K562 (cell line): Measurements from ENCODE around the gene TRAIP. TPM values are rescaled to one million over a fixed set of nuclear protein-coding genes. Genes with fewer than 3 reads are reported as not detected.

ENCODE experiments used
- ATAC-seq: fragments of 200-7000 bp; cut with Tn5 transposase; 3 replicates; pipeline ENCODE4 v1.9.1; 2020; ENCODE audit warnings: moderate library complexity
- BruUV-seq: library from RNA; stranded (reverse); fragments of 400-500 nt; replicated peaks from 2 replicates; lab custom pipeline; 2021; lab: Mats Ljungman, UMichigan
- CTCF ChIA-PET: fragments of 300-600 bp; formaldehyde crosslinking; extraction: SDS; loops from one replicate; lab custom pipeline; 2021; ENCODE audit warnings: low intra/inter-chr PET ratio; lab: Yijun Ruan, JAX
- POLR2A ChIA-PET: fragments of 300-600, 350-650 bp; sonication (Branson Sonifier 250); formaldehyde crosslinking; extraction: SDS; loops from one replicate; lab custom pipeline; 2021; ENCODE audit warnings: antibody characterized with exemption, inconsistent platforms; lab: Yijun Ruan, JAX
- DNase-seq, 4 experiments: peaks; one replicate each; pipeline versions ENCODE4 v3.0.0 to v3.0.0-alpha.2; 2011 to 2018; ENCODE audit warnings: low spot score in 3 of 4, mixed read lengths in 3 of 4; ENCODE audit errors: extremely low read depth in 1 of 4
- FAIRE-seq: peaks from 2 replicates; lab custom pipeline; 2011; peaks lifted over from hg19 to GRCh38; lab: Jason Lieb, UNC
- H2AFZ ChIP-seq: 2 replicates; pipeline ENCODE4 v1.6.0; 2011; ENCODE audit warnings: low read depth, low read length, control low read depth, inconsistent platforms
- H3K27ac ChIP-seq: fragments of 200-600 bp; 3 replicates; pipeline ENCODE4 v1.8.0; 2011; ENCODE audit warnings: low read depth, mild to moderate bottlenecking, control low read depth, inconsistent platforms, low read length, moderate library complexity, mixed read lengths; ENCODE audit errors: extremely low read depth
- H3K27me3 ChIP-seq, 2 experiments: fragments of 300-600 bp in 1 of 2; 2 replicates in 1 of 2; 3 replicates in 1 of 2; pipeline versions ENCODE4 v1.6.0 to v1.8.0; 2011; ENCODE audit warnings: inconsistent platforms in 2 of 2, low read length in 2 of 2, mild to moderate bottlenecking in 1 of 2, mixed read lengths in 1 of 2, moderate library complexity in 1 of 2; ENCODE audit not compliant: control insufficient read depth in 2 of 2, insufficient read depth in 2 of 2
- H3K36me3 ChIP-seq: fragments of 300-600 bp; 3 replicates; pipeline ENCODE4 v1.8.0; 2011; ENCODE audit warnings: mild to moderate bottlenecking, low read length, inconsistent platforms; ENCODE audit not compliant: control insufficient read depth, insufficient read depth
- H3K4me1 ChIP-seq, 2 experiments: fragments of 200-600 bp in 1 of 2; replicated peaks in 1 of 2; 2 replicates in 1 of 2; 3 replicates in 1 of 2; pipeline versions ENCODE4 v1.5.1 to v1.8.0; 2011; ENCODE audit warnings: inconsistent platforms in 2 of 2, low read length in 2 of 2, mild to moderate bottlenecking in 1 of 2, mixed read lengths in 1 of 2, moderate library complexity in 1 of 2; ENCODE audit not compliant: control insufficient read depth in 2 of 2, insufficient read depth in 2 of 2
- H3K4me2 ChIP-seq: 2 replicates; pipeline ENCODE4 v1.6.1; 2011; ENCODE audit warnings: low read length, control low read depth, inconsistent platforms, mixed read lengths; ENCODE audit not compliant: insufficient read depth
- H3K4me3 ChIP-seq: fragments of 200-600 bp; sonication (generic), shearing (Covaris generic); 2 replicates; pipeline ENCODE4 v1.5.1; 2016; ENCODE audit warnings: control low read depth, inconsistent platforms
- H3K79me2 ChIP-seq: fragments of 200-600 bp; 3 replicates; pipeline ENCODE4 v1.8.0; 2011; ENCODE audit warnings: low read length, inconsistent platforms; ENCODE audit not compliant: control insufficient read depth, insufficient read depth
- H3K9ac ChIP-seq, 2 experiments: 2 replicates each; pipeline versions ENCODE4 v1.6.0 to v1.6.1; 2011; ENCODE audit warnings: low read depth in 2 of 2, low read length in 2 of 2, control low read depth in 1 of 2, inconsistent platforms in 1 of 2, mild to moderate bottlenecking in 1 of 2, mixed read lengths in 1 of 2; ENCODE audit not compliant: insufficient read depth in 1 of 2
- H3K9me1 ChIP-seq: one replicate; pipeline ENCODE4 v1.6.0; 2011; ENCODE audit warnings: inconsistent platforms, mild to moderate bottlenecking, low read length, moderate library complexity; ENCODE audit not compliant: control insufficient read depth, insufficient read depth
- H3K9me3 ChIP-seq: replicated peaks from 2 replicates; pipeline ENCODE4 v1.5.1; 2011; ENCODE audit warnings: low read depth, low read length, inconsistent platforms; ENCODE audit not compliant: control insufficient read depth, insufficient read depth
- H4K20me1 ChIP-seq: replicated peaks from 2 replicates; pipeline ENCODE4 v1.6.1; 2011; ENCODE audit warnings: low read length, inconsistent platforms, mixed read lengths; ENCODE audit not compliant: control insufficient read depth, insufficient read depth
- ARHGAP35 ChIP-seq: fragments of 450-650 bp; IDR thresholded peaks from 2 replicates; pipeline ENCODE4 v1.6.1; 2018; ENCODE audit not compliant: partially characterized antibody
- EWSR1 ChIP-seq: fragments of 450-650 bp; IDR thresholded peaks from 2 replicates; pipeline ENCODE4 v1.6.1; 2018; ENCODE audit warnings: borderline replicate concordance, mild to moderate bottlenecking, low read depth, moderate library complexity; ENCODE audit not compliant: partially characterized antibody
- HMG20B ChIP-seq: fragments of 250-450 bp; sonication (Bioruptor Pico); IDR thresholded peaks from 2 replicates; pipeline ENCODE4 v1.5.0; 2021; ENCODE audit warnings: mild to moderate bottlenecking
- MED1 ChIP-seq: sonication (generic); formaldehyde crosslinking; IDR thresholded peaks from 2 replicates; pipeline ENCODE4 v1.8.1; 2023; ENCODE audit warnings: missing genetic modification reagents, borderline replicate concordance
- MIER1 ChIP-seq: fragments of 450-650 bp; IDR thresholded peaks from 2 replicates; pipeline ENCODE4 v1.6.1; 2016; ENCODE audit warnings: antibody characterized with exemption, mild to moderate bottlenecking, low read depth
- MTA3 ChIP-seq: fragments of 450-650 bp; formaldehyde crosslinking; IDR thresholded peaks from 2 replicates; pipeline ENCODE4 v1.6.1; 2017; ENCODE audit warnings: mild to moderate bottlenecking, borderline replicate concordance
- NFIC ChIP-seq: fragments of 450-650 bp; IDR thresholded peaks from 2 replicates; pipeline ENCODE4 v1.6.1; 2017; ENCODE audit warnings: mild to moderate bottlenecking, inconsistent platforms
- SRSF9 ChIP-seq: fragments of 200-400 bp; formaldehyde crosslinking; IDR thresholded peaks from 2 replicates; pipeline ENCODE4 v1.6.1; 2017; ENCODE audit warnings: low read depth, low read length, borderline replicate concordance
- ZNF431 ChIP-seq: sonication (generic); formaldehyde crosslinking; IDR thresholded peaks from 2 replicates; pipeline ENCODE4 v1.8.0; 2022; ENCODE audit warnings: mild to moderate bottlenecking, missing genetic modification reagents
- ZNF707 ChIP-seq: fragments of 250-450 bp; sonication (Bioruptor Pico); conservative IDR thresholded peaks from 2 replicates; pipeline ENCODE4 v1.8.0; 2022; ENCODE audit warnings: inconsistent platforms, mild to moderate bottlenecking, moderate library complexity
- WGBS: fragments of 100-300 bp; shearing (Covaris generic); methylation state at CpG from one replicate; pipeline ENCODE4 v1.1.6; 2016; ENCODE audit warnings: low coverage, mixed read lengths; ENCODE audit not compliant: insufficient coverage; ENCODE audit errors: missing lambda C conversion rate; 5-methylcytosine and 5-hydroxymethylcytosine counted together
- in situ Hi-C: fragments of 300-500 bp; cut with MboI; formaldehyde crosslinking; loops from 4 replicates; pipeline ENCODE4 v1.15.0; 2018; ENCODE audit warnings: inconsistent platforms, mixed read lengths
- intact Hi-C: fragments of 100-400 bp; cut with micrococcal nuclease; formaldehyde crosslinking; loops from 2 replicates; pipeline ENCODE4 v1.14.2; 2022
- polyA plus RNA-seq, 8 experiments: library from polyadenylated mRNA; depleted of rRNA in 4 of 8; stranded (reverse) in 5 of 8; unstranded in 3 of 8; fragments of >200 nt; fragmentation: Nextera tagmentation in 2 of 8; fragmentation: Illumina TruSeq in 1 of 8; extraction: Ambion mirVana in 2 of 8; extraction: Trizol in 1 of 8; gene quantifications; 2 replicates each; pipeline versions ENCODE4 v1.2.1 to v1.2.3, GENCODE V29; 2011 to 2014; ENCODE audit warnings: inconsistent platforms in 1 of 8, missing spikeins in 1 of 8
- total RNA-seq, 7 experiments: library from RNA; depleted of rRNA in 6 of 7; stranded (reverse); fragments of >200 nt in 6 of 7; fragmentation: Illumina TruSeq in 2 of 7; extraction: Trizol in 2 of 7; gene quantifications; 2 replicates each; pipeline versions ENCODE4 v1.2.1 to v1.2.3, GENCODE V29; 2011 to 2021; ENCODE audit warnings: low replicate concordance in 1 of 7

The TRAIP gene
- total and polyA plus RNA-seq, 9 of the 15 experiments (the other 6 are each of a cell fraction or from before 2014, with no cell fraction given), result 14.3 to 38.6 (median 21.2) TPM

DNA sequence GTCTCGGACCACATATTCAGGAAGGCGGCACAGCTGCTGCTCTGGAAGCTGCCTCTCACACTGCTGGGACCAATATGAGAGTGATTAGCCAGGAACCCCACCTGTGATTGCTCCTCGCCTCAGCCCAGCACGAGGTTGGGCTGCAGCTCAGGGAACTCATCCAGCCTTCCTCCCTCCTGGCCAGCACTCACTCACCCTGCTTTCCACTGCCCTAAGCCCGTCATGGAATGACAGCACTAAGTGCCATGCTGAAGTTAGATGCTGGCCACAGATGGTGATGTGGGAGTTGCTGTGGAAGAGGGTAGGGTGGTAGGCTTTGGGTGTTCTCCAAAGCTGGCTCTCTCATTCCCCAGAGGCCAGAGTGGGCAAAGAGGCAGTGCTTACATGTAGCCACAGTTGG lies 40.0 kb upstream of the TRAIP start:
- no peak overlapping the region for H2AFZ ChIP-seq
- in situ Hi-C loops, result no loop called here
- ATAC-seq, result no peak
- H3K79me2 ChIP-seq, result no peaks in the 10 kb centered on the region
- H3K27ac ChIP-seq, result no peak overlapping the region; the same call in 2 of the 3 replicates
- BruUV-seq, result no TSS peak
- no peaks in the 10 kb centered on the region for H3K27me3 ChIP-seq
- TF ChIP-seq MED1 (CRISPR knock-in tag) (no peak), EWSR1 (no peak), ZNF707 (no peak), HMG20B (CRISPR knock-in tag) (no peak), ARHGAP35 (no peak), SRSF9 (no peak), MTA3 (no peak), MIER1 (no peak), ZNF431 (CRISPR knock-in tag) (no peak), NFIC (no peak)
- H3K9me3 ChIP-seq, result no peaks in the 10 kb centered on the region
- no peak overlapping the region for H3K9ac ChIP-seq
- H3K4me1 ChIP-seq, result peaks cover 4 to 13% of the 10 kb centered on the region in 2 experiments; a peak in 4 of 5 replicates
- no peaks in the 10 kb centered on the region for H4K20me1 ChIP-seq
- H3K4me2 ChIP-seq, result no peak overlapping the region
- H3K9me1 ChIP-seq, result no peaks in the 10 kb centered on the region
- CTCF ChIA-PET, result no interaction called here
- intact Hi-C loops, result no loop called here
- FAIRE-seq, result no peak
- no peak overlapping the region for H3K4me3 ChIP-seq
- 53% methylated on average over 3 of the region's 5 CpGs for WGBS
- POLR2A ChIA-PET, result interaction anchor here (0.6 kb wide), 1 partner anchor 1065 kb away, joined by 3 read pairs; no protein-coding TSS in a partner anchor
- no peak for DNase-seq
- peaks cover 4% of the 10 kb centered on the region; the same call in 1 of the 3 replicates for H3K36me3 ChIP-seq
